Right kidney (tissue), 1 donor: Measurements from ENCODE around the gene ITPR2.
"Not testable (repeated sequence)": the region's sequence is repeated elsewhere in the genome, so short reads cannot be mapped to it uniquely, and the experiment has no call there.

Experiments
- DNase-seq: peaks from one replicate; pipeline ENCODE4 v3.0.0-alpha.2; 2016

The ITPR2 gene

DNA sequence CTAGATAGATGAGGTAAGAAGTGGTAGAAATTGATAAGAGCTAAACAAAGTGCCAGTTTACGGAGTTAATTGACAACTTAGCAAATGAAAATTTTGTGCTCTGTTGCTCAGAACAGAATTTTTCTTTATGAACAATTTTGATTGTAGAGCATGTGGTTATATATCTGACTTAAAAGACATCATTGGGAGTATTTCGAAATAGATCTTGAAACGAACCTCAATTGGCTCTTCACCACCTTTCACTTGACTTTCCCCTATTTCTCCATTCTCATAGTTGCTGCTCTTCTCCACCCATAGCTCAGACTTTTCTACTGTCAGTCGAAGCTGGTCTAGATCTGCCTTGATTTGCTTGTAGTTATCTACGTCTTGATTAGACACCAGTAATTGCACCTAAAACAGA, 212.1 kb downstream of the ITPR2 start:
- no peak for DNase-seq

- no peak for DNase-seq
Measured at GRCh38 chr12:26617513-26617912, 215.5 kb downstream of the ITPR2 start.

GRCh38 chr12:26614011-26614616, 218.9 kb downstream of the ITPR2 start:
- no peak for DNase-seq

DNA sequence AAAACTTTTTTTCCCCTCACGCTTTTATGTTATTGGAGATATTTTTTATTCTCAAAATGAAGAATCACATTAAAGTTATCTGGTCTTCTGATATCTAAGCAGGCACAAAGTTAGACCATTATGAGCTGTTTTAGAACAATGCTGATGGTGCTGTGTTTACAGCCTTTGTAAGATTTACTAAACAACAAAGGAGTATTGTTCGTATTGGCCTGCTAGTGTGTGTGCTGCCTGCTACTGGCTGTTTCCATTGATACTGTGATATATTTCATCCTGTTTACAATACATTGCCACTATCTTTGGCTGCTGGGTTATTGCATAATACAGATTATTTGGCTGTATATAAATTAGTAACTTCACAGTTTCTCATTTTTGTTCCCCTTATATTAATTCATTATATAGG, 220.8 kb downstream of the ITPR2 start:
- no peak for DNase-seq

GRCh38 chr12:26611598-26611997, 221.4 kb downstream of the ITPR2 start:
- no peak for DNase-seq

DNA sequence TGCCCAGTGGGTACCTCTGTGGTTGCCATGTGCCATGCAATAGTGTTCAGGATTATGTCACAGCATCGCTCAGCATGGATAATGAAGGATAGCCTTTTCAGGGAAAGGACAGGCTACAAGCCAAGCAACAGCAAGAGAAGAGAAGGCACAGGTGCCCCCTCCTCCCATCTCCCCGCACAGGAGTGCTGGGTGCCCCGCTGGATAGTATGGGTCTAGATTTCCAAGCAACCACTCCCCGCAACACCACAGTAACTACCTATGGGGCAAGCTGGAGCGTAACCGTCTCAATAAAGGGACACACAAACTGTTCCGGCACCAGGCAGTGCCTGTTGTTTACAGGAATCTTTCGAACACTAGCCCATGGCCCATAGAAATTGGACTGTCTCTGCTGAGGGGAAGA, 222.2 kb downstream of the ITPR2 start:
- no peak for DNase-seq

DNA sequence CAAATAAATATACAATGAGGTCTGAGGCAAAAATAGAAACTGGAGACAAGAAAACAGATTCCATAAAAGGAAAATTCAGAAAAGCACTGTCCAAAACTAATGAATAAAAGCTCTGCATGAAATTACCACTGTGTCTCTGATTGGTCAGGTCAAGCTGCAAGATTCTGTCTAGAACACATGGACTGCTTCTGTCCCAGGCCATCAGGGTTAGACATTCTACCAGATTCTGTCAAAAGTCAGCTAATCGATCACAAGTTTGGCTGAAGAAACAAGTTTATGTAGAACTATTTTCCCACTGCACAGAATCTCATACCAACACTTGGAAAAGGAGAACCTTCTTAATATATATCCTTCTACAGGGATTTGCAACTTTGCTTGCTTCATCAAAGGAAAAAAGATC, 223.0 kb downstream of the ITPR2 start:
- no peak for DNase-seq

DNA sequence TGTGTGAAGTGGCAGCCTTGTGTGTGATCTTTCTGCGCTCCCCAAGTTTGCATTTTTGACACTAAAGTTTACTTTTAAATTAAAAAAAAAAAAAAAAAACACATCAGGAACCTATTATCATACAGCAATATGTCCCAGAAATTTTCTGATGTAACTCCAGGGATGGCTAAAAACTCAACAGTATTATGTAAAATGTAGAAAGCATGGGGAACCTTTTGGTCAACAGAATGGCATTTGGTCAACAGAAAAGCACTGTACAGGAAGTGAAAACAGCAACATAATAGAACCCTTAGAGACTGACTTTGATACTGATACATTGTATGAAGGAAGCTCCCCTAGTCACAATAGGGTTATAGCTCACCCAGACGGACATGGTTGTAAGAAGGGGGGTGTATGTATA, 224.3 kb downstream of the ITPR2 start:
- no peak for DNase-seq

- no peak for DNase-seq
Measured at GRCh38 chr12:26608273-26608672, 224.7 kb downstream of the ITPR2 start.

DNA sequence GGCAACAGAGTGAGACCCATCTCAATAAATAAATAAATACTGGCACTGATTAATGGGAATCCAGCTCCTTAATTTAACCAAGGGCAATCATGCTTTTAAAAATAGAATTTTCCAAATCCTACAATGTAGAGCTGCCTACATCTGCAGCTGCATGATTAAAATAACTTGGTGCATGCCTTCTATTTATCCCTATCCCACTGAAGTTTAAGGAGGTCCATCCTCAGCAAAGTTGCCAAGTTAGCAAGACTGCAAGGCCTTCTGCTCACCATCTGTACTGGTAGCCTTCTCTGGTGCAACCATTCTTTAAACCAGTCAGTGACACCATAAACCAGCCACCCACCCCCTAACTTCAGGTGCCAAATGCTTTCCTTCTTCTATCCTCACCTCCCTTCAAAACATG, 226.1 kb downstream of the ITPR2 start:
- DNase-seq, result no peak

DNA sequence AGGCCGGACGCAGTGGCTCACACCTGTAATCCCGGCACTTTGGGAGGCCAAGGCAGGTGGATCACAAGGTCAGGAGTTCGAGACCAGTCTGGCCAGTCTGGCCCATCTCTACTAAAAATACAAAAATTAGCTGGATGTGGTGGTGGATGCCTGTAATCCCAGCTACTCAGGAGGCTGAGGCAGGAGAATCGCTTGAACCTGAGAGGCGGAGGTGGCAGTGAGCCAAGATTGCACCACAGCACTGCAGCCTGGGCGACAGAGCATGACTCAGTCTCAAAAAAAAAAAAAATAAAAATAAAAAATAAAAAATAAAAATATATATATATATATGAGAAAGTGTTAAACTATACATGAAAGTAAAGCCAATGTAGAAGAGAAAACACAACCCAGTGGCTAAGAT, 228.2 kb downstream of the ITPR2 start:
- not testable (repeated sequence) for DNase-seq

DNA sequence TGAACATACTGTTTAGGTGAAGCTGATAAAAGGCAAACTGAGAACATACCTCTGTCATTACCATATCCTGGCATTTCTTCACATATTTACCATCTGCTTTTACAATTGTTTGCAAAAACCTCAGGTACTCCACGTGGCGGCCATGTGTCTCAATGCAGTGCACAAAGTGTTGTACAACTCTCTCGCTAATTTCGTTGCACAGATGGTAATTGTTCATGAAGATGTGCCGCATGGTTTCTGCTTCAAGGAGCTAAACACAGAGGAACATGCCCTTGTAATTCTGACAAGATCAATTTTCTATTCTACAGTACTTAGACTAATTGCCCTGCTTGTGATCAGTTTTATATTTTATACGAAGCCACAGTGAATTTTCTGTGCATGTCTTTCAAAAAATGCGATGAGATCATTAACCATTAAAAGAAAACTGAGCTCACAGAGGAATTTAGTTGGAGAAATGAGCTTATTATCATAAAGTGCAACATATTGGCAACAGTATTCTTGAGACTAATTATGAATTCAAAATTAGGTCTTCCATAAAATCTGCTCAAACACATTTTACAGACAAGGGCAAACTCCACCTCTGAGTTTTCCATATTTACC, 233.8 kb downstream of the ITPR2 start:
- no peak for DNase-seq

DNA sequence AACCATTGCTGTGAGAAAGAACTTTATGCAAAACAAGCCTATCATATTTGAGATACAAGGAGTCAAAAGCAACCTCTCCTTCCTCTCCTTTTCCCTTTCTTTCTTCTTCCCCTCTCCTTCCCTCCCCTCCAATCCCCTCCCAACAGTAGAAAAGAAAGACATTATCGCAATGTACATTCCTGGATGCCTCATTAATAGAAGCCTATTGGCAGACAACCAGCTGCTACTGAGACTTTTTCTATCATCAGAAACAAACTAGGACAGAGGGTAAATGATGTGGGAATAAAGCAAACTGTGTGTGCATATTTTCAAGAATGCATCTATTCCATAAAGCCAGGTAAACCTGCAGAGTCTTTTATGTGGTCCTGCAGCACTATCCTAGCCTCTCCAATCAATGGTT, 237.2 kb downstream of the ITPR2 start:
- no peak for DNase-seq

GRCh38 chr12:26580619-26581018, 252.4 kb downstream of the ITPR2 start:
- DNase-seq, result no peak

DNA sequence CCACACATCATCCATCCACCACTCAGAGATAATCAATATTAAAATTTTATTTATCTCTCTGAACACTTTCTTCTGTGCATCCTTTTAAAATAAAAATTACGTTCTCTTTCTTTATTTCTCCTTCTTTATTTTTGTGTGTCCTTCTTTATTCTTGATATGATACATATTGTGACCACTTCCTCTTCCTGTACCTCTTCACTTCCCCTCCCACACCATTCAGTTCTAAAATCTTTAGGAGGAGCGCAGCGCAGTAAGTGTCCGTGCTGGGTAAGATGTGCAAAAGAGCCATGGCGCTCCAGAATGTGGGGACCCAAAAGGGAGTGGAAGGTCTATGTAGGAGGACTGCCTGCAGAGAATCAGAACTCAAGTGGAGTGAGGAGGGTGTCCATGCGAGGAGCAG, 256.7 kb downstream of the ITPR2 start:
- no peak for DNase-seq

GRCh38 chr12:26573225-26573909, 259.6 kb downstream of the ITPR2 start:
- DNase-seq, result no peak

GRCh38 chr12:26572137-26572536, 260.9 kb downstream of the ITPR2 start:
- DNase-seq, result no peak

GRCh38 chr12:26571560-26571959, 261.4 kb downstream of the ITPR2 start:
- no peak for DNase-seq

DNA sequence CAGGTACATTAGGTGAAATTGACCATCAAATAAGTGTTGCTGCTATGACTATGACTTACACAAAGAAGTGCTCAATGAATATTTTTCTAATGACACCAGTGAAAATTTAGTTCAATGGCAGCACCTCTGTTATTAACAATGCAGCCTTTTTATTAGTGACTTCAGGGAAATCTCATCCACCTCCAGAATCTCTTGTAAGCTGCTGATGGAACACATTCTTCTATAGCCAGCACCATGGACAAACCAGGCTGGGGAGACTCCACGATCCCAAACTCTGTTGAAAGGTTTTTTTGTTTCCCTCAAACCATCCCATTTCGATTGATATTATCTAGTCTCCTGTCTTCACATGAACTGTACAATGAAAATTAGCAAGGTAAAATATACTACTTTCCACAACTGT, 265.9 kb downstream of the ITPR2 start:
- DNase-seq, result no peak

- no peak for DNase-seq
Measured at GRCh38 chr12:26566675-26567074, 266.3 kb downstream of the ITPR2 start.

DNA sequence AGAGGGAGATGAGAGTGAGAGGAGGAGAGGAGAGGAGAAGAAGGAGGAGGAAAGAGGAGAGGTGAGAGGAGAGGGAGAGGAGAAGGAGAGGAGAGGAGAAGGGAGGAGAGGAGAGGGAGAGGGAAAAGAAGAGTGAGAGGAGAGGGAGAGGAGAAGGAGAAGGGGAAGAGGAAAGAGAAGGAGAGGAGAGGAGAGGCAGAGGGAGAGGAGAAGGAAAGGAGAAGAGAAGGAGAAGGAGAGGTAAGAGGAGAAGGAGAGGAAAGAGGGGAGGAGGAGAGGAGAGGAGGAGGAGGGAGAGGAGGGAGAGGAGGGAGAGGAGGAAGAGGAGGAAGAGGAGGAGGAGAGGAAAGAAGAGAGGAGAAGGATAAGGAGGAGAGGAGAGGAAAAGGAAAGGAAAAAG, 266.8 kb downstream of the ITPR2 start:
- no peak for DNase-seq

DNA sequence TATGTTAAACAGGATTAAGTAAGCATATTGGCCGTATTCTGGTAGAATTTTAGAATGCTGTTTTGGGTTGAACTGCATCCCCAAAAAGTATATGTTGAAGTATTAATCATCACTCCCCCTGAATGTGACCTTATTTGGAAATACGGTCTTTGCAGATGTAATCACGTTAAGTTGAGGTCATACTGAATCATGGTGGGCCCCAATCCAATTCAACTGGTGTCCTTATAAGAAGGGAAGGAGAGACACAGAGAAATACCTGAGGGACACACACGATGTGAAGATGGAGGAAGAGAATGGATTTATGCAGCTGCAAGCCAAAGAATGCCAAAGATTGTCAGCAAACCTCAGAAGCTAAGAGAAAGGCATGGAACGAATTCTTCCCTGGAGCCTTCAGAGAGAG, 268.6 kb downstream of the ITPR2 start:
- DNase-seq, result no peak

- no peak for DNase-seq
Measured at GRCh38 chr12:26563552-26563951, 269.4 kb downstream of the ITPR2 start.

DNA sequence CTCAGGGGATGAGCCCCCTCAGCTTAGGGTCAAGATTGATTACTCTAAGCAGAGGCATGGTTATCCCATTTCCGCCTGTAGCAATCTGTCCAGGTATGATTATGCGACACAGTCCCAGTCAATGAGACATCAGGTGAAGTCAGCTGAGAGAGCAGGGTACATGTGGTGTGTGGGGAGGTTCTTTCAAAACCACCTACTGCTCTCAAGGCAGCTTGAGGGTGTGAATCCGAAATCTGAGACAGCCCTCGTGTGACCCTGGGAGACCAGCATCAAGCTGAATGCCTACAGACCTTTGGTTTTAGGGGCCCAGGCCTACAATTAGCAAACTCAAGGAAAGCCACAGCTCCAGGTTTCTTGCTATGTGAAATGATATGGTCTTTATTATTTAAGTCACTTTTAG, 275.7 kb downstream of the ITPR2 start:
- no peak for DNase-seq
